ENCODE results near the gene ABCF2.

ABCF2 gene

DNA sequence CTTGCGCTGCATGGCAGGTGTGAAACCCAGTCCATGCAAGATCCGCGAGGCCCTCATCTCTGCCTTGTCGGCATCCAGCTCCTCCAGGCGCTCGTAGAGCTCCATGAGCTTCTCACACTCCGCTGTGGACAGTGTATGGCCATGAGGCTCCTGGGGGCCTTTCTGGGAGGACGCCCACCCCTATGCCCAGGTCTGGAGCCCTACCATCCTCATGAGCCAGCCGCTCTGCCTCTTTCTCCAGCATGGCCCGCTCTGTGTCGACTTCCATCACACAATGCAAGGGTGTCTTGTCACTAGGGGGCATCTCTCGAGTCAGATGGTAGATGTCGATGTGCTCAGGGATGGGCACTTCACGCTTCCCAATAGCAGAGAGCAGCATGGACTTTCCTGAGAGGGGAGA lies 3.3 kb downstream of the ABCF2 start:
- Histone ChIP-seq H3K36me3 (ENCODE audit: control insufficient read depth, insufficient read depth, low read length) (peaks cover 33% of the 10 kb centered on the region), H3K9me3 (ENCODE audit: control insufficient read depth, insufficient read depth, low read length) (no peaks in the 10 kb centered on the region), H3K27ac (ENCODE audit: low read length) (no peak overlapping the region), H3K4me1 (ENCODE audit: control insufficient read depth, insufficient read depth, low read length) (no peaks in the 10 kb centered on the region), H3K4me3 (ENCODE audit: low read length) (no peak overlapping the region), H3K27me3 (ENCODE audit: control insufficient read depth, insufficient read depth, low read length) (no peaks in the 10 kb centered on the region)
- DNase-seq (ENCODE audit: low read depth, low spot score) = no peak
- no CpG with 5 or more reads among the region's 14 CpGs for WGBS (ENCODE audit: insufficient coverage, insufficient read length)

DNA sequence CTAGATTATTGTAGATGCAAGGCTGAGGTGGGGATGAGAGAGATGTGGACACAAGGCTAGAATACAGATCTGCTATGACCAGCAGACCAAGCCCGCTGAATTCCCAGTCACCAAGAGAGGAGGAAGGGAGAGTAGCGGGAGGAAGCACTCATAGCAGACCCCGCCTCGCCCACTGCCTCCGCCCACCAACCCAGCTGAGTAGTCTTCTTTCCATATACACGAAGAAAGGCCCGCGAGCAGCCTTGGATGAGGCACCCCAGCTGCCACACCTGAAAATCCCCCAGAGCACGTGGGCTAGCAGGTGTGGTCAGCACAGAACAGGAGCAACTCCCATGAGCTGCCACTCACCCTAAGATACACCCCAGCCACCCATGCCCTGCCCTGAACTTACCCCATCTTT lies 8.8 kb downstream of the ABCF2 start:
- no peak for DNase-seq (ENCODE audit: low read depth, low spot score)
- no peak overlapping the region for H3K4me3 ChIP-seq (ENCODE audit: low read length)
- WGBS (ENCODE audit: insufficient coverage, insufficient read length) = no CpG with 5 or more reads among the region's 9 CpGs

GRCh38 chr7:151215396-151215795 lies 11.6 kb downstream of the ABCF2 start:
- Histone ChIP-seq H3K4me3 (ENCODE audit: low read length) (no peak overlapping the region), H3K27me3 (ENCODE audit: control insufficient read depth, insufficient read depth, low read length) (no peaks in the 10 kb centered on the region), H3K9me3 (ENCODE audit: control insufficient read depth, insufficient read depth, low read length) (no peaks in the 10 kb centered on the region), H3K27ac (ENCODE audit: low read length) (no peak overlapping the region), H3K4me1 (ENCODE audit: control insufficient read depth, insufficient read depth, low read length) (peaks cover 5% of the 10 kb centered on the region), H3K36me3 (ENCODE audit: control insufficient read depth, insufficient read depth, low read length) (peaks cover 37% of the 10 kb centered on the region)
- DNase-seq (ENCODE audit: low read depth, low spot score) = no peak
- WGBS (ENCODE audit: insufficient coverage, insufficient read length) = no CpG with 5 or more reads among the region's 5 CpGs

More for the DNA sequence above, 8.8 kb downstream of the ABCF2 start:
- no peaks in the 10 kb centered on the region for H3K9me3 ChIP-seq (ENCODE audit: control insufficient read depth, insufficient read depth, low read length)
- H3K27me3 ChIP-seq (ENCODE audit: control insufficient read depth, insufficient read depth, low read length) = no peaks in the 10 kb centered on the region
- H3K4me1 ChIP-seq (ENCODE audit: control insufficient read depth, insufficient read depth, low read length) = no peaks in the 10 kb centered on the region
- H3K36me3 ChIP-seq (ENCODE audit: control insufficient read depth, insufficient read depth, low read length) = peaks cover 51% of the 10 kb centered on the region
- H3K27ac ChIP-seq (ENCODE audit: low read length) = no peak overlapping the region

DNA sequence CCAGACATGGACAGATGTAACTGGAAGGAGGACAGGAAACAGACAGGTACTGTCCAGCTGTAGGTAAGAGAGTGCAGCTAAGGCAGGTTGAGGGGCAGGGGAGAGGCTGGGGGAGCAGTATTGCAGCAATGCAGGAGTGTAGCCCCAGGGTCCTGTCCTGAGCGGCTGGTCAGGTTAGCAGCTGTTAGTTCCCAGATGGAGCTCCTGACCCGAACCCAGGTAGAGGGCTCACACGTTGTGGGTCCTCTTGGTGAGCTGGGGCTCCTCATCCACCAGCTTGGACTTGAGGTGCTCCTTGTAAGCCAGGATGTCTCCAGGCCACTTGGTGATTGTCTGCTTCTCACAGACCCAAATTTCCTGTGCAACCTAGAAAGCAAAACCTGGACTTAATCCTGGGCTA lies 13.2 kb downstream of the ABCF2 start:
- peaks cover 6% of the 10 kb centered on the region for H3K4me1 ChIP-seq (ENCODE audit: control insufficient read depth, insufficient read depth, low read length)
- DNase-seq (ENCODE audit: low read depth, low spot score) = no peak
- H3K27ac ChIP-seq (ENCODE audit: low read length) = no peak overlapping the region
- peaks cover 31% of the 10 kb centered on the region for H3K36me3 ChIP-seq (ENCODE audit: control insufficient read depth, insufficient read depth, low read length)
- WGBS (ENCODE audit: insufficient coverage, insufficient read length) = no CpG with 5 or more reads among the region's 3 CpGs
- no peak overlapping the region for H3K4me3 ChIP-seq (ENCODE audit: low read length)
- H3K9me3 ChIP-seq (ENCODE audit: control insufficient read depth, insufficient read depth, low read length) = no peaks in the 10 kb centered on the region
- no peaks in the 10 kb centered on the region for H3K27me3 ChIP-seq (ENCODE audit: control insufficient read depth, insufficient read depth, low read length)

GRCh38 chr7:151212626-151213025 lies 14.4 kb downstream of the ABCF2 start:
- no peak overlapping the region for H3K4me3 ChIP-seq (ENCODE audit: low read length)
- H3K36me3 ChIP-seq (ENCODE audit: control insufficient read depth, insufficient read depth, low read length) = peaks cover 20% of the 10 kb centered on the region
- DNase-seq (ENCODE audit: low read depth, low spot score) = no peak
- H3K27me3 ChIP-seq (ENCODE audit: control insufficient read depth, insufficient read depth, low read length) = no peaks in the 10 kb centered on the region
- peaks cover 6% of the 10 kb centered on the region for H3K4me1 ChIP-seq (ENCODE audit: control insufficient read depth, insufficient read depth, low read length)
- H3K9me3 ChIP-seq (ENCODE audit: control insufficient read depth, insufficient read depth, low read length) = no peaks in the 10 kb centered on the region
- WGBS (ENCODE audit: insufficient coverage, insufficient read length) = no CpG with 5 or more reads among the region's 5 CpGs
- no peak overlapping the region for H3K27ac ChIP-seq (ENCODE audit: low read length)

- Histone ChIP-seq H3K9me3 (ENCODE audit: control insufficient read depth, insufficient read depth, low read length) (no peaks in the 10 kb centered on the region), H3K4me1 (ENCODE audit: control insufficient read depth, insufficient read depth, low read length) (peaks cover 6% of the 10 kb centered on the region), H3K27ac (ENCODE audit: low read length) (no peak overlapping the region), H3K27me3 (ENCODE audit: control insufficient read depth, insufficient read depth, low read length) (no peaks in the 10 kb centered on the region), H3K4me3 (ENCODE audit: low read length) (no peak overlapping the region), H3K36me3 (ENCODE audit: control insufficient read depth, insufficient read depth, low read length) (peaks cover 20% of the 10 kb centered on the region)
- no CpG with 5 or more reads among the region's 3 CpGs for WGBS (ENCODE audit: insufficient coverage, insufficient read length)
- DNase-seq (ENCODE audit: low read depth, low spot score) = no peak
Observed at GRCh38 chr7:151211155-151211772, 15.7 kb downstream of the ABCF2 start.

DNA sequence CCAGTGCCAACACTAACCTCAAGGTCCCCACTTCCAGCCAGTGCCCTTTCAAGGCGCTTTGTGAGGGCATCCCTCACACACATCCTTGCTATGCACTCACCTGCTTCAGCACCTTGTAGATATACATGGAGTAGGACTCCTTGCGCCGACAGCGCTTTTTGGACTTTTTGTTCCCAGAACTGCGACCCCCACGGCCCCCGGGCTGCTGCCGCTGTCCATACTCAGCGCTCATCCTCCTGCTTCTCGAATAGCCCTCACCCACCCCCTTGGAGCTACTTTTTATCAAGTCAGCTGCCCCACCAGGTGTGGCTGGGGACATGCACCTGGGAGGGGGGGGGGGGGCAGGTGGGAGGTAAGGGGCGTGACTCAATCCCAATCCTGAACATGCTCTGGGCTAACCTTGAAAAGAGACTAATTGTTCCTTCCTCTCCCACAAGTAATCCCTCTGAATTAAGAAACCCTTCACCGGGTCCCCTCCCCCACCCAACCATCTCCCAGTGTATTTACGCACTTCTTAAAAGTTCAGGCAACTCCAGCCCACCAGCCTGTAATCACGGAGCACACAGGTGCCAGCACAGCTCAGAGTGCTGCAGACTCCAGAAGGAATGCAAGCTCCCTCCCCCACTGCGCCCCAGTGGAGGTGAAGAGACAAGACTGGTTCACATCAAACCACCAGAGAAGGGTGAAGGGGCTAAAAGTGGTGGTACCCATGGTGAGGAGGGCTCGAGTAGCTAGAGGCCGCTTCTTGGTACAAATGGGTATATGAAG lies 16.7 kb downstream of the ABCF2 start, which contains the start of gene H2BK1:
Gene H2BK1 (minus strand): TSS at position 402 of the 768 bp plus-strand sequence. CDS start 170 bp downstream, at position 232.
- DNase-seq (ENCODE audit: low read depth, low spot score) = no peak
- Histone ChIP-seq H3K4me1 (ENCODE audit: control insufficient read depth, insufficient read depth, low read length) (peaks cover 6% of the 10 kb centered on the region), H3K4me3 (ENCODE audit: low read length) (no peak within 1 kb of the TSS), H3K9me3 (ENCODE audit: control insufficient read depth, insufficient read depth, low read length) (no peaks in the 10 kb centered on the region), H3K27ac (ENCODE audit: low read length) (no peak within 1 kb of the TSS), H3K36me3 (ENCODE audit: control insufficient read depth, insufficient read depth, low read length) (peaks cover 17% of the 10 kb centered on the region), H3K27me3 (ENCODE audit: control insufficient read depth, insufficient read depth, low read length) (no peaks in the 10 kb centered on the region)
- no CpG with 5 or more reads among the region's 17 CpGs for WGBS (ENCODE audit: insufficient coverage, insufficient read length)

DNA sequence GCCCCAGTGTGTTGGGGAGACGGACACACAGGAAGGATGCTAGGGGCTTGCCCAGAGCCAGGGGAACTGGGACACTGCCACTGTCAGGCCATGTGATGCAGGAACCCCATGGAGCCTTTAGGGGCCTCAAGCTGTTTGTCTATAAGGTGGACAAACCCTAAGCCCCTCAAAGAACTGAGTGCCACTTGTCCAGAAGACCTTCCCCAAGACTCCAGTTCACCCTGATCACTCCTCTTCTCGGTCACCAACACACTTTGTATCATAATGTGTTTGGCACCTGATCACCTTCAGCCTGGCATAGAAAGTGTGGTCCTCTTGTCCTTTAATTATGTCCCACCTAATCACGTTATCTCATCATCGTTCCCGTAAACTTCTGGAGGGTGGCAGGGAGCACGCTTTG lies 17.4 kb downstream of the ABCF2 start:
- H3K27ac ChIP-seq (ENCODE audit: low read length) = no peak overlapping the region
- no CpG with 5 or more reads among the region's 6 CpGs for WGBS (ENCODE audit: insufficient coverage, insufficient read length)
- H3K27me3 ChIP-seq (ENCODE audit: control insufficient read depth, insufficient read depth, low read length) = no peaks in the 10 kb centered on the region
- H3K36me3 ChIP-seq (ENCODE audit: control insufficient read depth, insufficient read depth, low read length) = peaks cover 10% of the 10 kb centered on the region
- H3K4me3 ChIP-seq (ENCODE audit: low read length) = no peak overlapping the region
- peaks cover 6% of the 10 kb centered on the region for H3K4me1 ChIP-seq (ENCODE audit: control insufficient read depth, insufficient read depth, low read length)
- no peak for DNase-seq (ENCODE audit: low read depth, low spot score)
- H3K9me3 ChIP-seq (ENCODE audit: control insufficient read depth, insufficient read depth, low read length) = no peaks in the 10 kb centered on the region

DNA sequence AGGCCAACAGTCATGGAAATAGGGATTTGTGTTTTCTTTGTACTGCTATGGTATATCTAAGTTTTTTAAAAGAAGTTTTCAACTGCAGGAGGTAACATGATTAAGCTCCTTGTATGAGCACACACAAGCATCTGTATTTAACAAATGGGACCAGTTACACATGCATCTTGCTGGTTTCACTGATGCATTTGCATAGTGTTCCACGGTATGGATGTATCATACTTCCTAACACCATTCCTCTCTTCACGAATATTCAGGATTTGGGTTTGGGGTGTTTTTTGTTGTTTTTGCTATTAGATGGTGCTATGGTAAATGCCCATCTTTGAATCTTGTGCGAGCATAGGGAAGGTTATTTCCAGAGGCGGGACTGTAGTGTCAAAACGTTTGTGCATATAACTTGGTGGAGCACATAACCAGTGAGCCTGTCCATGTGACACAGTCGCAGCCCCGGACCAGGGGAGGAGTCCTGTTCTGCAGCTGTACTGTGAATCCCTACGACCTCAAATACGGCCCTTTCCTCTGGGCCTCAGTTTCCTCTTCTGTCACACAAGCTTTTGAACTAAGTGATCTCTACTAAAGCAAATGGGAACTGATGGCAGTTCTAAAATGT lies 18.6 kb downstream of the ABCF2 start:
- no peak for DNase-seq (ENCODE audit: low read depth, low spot score)
- H3K4me1 ChIP-seq (ENCODE audit: control insufficient read depth, insufficient read depth, low read length) = peaks cover 6% of the 10 kb centered on the region
- no peak overlapping the region for H3K4me3 ChIP-seq (ENCODE audit: low read length)
- no peaks in the 10 kb centered on the region for H3K9me3 ChIP-seq (ENCODE audit: control insufficient read depth, insufficient read depth, low read length)
- no peaks in the 10 kb centered on the region for H3K36me3 ChIP-seq (ENCODE audit: control insufficient read depth, insufficient read depth, low read length)
- WGBS (ENCODE audit: insufficient coverage, insufficient read length) = no CpG with 5 or more reads among the region's 9 CpGs
- H3K27ac ChIP-seq (ENCODE audit: low read length) = no peak overlapping the region
- H3K27me3 ChIP-seq (ENCODE audit: control insufficient read depth, insufficient read depth, low read length) = no peaks in the 10 kb centered on the region

DNA sequence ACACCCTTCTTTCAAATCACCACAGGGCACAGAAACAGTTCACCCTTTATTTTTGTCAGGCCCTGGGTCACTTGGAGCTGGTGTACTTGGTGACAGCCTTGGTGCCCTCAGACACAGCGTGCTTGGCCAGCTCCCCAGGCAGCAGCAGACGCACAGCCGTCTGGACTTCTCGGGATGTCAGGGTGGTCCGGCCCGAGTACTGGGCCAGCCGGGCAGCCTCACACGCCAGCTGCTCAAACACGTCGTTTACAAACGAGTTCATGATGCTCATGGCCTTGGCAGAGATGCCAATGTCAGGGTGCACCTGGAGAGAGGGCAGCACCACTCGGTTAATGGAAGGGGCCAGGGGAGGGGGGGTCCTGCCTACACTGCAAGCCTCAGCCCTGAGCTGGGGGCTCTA lies 19.2 kb downstream of the ABCF2 start:
- Histone ChIP-seq H3K9me3 (ENCODE audit: control insufficient read depth, insufficient read depth, low read length) (no peaks in the 10 kb centered on the region), H3K36me3 (ENCODE audit: control insufficient read depth, insufficient read depth, low read length) (no peaks in the 10 kb centered on the region)
- no CpG with 5 or more reads among the region's 12 CpGs for WGBS (ENCODE audit: insufficient coverage, insufficient read length)

More for the DNA sequence above, 19.2 kb downstream of the ABCF2 start:
- Histone ChIP-seq H3K4me1 (ENCODE audit: control insufficient read depth, insufficient read depth, low read length) (peaks cover 6% of the 10 kb centered on the region), H3K27ac (ENCODE audit: low read length) (no peak overlapping the region), H3K27me3 (ENCODE audit: control insufficient read depth, insufficient read depth, low read length) (no peaks in the 10 kb centered on the region), H3K4me3 (ENCODE audit: low read length) (no peak overlapping the region)
- no peak for DNase-seq (ENCODE audit: low read depth, low spot score)

Data from iPS DF 6.9 (cell line).